H7 (cell line): ENCODE data around the gene BAD. TPM values are rescaled to one million over a fixed set of nuclear protein-coding genes. Genes with fewer than 3 reads are reported as not detected.
"Not testable (repeated sequence)": the region's sequence is repeated elsewhere in the genome, so short reads cannot be mapped to it uniquely, and the experiment has no call there.

Experiments used
- DNase-seq: peaks from one replicate; pipeline ENCODE4 v3.0.0; 2012
- H3K27me3 ChIP-seq: 2 replicates; pipeline ENCODE4 v1.6.0; 2011; ENCODE audit warnings: mild to moderate bottlenecking, low read length; ENCODE audit not compliant: control insufficient read depth, insufficient read depth
- H3K36me3 ChIP-seq: replicated peaks from 2 replicates; pipeline ENCODE4 v1.5.1; 2011; ENCODE audit warnings: low read length; ENCODE audit not compliant: control insufficient read depth, insufficient read depth
- H3K4me3 ChIP-seq: 2 replicates; pipeline ENCODE4 v1.5.1; 2011; ENCODE audit warnings: low read depth, mild to moderate bottlenecking, control low read depth, low read length, moderate library complexity; ENCODE audit not compliant: insufficient read depth
- total RNA-seq: library from RNA; depleted of rRNA; stranded (reverse); fragments of >200 nt; shearing (Covaris generic); gene quantifications from 2 replicates; pipeline ENCODE4 v1.2.3, GENCODE V29; 2014

Gene BAD
- total RNA-seq, 1 experiment from 2014 or later: 71.8 TPM

DNA sequence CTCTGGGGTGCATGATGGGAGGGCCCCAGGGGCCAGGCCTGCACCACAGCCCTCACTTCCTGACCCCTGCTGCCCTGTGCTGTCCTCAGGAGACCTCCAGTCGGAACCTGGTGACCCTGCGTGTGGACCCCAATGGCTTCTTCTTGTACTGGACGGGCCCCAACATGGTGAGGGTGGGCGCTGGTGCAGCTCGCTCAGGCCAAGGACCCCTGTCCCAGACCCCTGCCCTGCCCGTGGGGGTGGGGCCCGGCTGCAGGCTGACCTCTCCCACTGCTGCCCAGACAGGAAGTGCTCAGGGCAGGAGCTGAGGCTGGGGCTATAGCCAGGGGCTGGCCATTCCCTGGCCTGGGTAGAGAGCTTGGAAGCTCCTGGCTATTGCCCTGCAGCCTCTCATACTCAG, 30.1 kb downstream of the BAD start:
- H3K27me3 ChIP-seq: no peaks in the 10 kb centered on the region

DNA sequence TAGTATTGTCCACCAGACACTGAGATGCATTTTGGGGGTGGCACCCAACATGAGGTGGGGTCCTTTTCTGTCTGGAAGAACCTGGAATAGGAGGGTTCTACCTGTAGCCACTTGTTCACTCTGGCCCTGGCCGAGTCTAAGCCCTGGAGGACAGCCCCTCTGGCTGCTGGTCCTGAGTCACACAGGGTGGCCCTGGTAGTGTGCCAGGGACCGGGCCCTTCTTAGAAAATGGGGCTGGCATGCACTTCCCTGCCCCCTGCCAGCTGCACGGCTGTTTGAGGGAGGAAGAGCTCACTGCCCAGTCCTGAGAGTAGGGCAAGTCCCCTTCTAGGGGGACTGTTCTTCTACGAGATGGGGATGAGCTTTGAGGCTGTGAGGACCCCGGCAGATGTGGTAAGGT, 31.0 kb downstream of the BAD start:
- no peak for DNase-seq
- Histone ChIP-seq H3K4me3 (no peak overlapping the region), H3K36me3 (peaks cover 12% of the 10 kb centered on the region), H3K27me3 (no peaks in the 10 kb centered on the region)

More for the DNA sequence above, 30.1 kb downstream of the BAD start:
- no peak for DNase-seq
- no peak overlapping the region for H3K4me3 ChIP-seq
- peaks cover 16% of the 10 kb centered on the region for H3K36me3 ChIP-seq

DNA sequence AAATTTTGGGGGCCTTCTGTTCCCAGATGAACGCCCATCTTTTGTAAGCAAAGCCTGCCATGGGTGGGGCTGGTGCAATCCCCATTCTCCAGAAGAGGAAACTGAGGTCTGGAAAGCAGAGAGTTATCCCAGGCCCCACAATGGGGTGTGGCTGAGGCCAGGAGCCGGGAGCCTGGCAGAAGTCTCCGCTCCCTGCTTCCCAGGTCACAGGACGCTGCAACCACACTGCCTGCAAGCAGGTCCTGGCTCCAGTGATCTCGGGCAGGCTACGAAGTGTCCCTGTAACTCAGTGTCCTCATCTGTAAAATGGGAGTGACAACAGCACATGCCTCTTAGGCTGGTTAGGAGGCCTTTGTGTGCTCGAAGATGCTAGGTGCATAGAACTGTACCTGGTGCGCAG, 31.4 kb downstream of the BAD start:
- Histone ChIP-seq H3K4me3 (no peak overlapping the region), H3K36me3 (peaks cover 12% of the 10 kb centered on the region), H3K27me3 (no peaks in the 10 kb centered on the region)
- DNase-seq: no peak

- Histone ChIP-seq H3K27me3 (no peaks in the 10 kb centered on the region), H3K36me3 (peaks cover 10% of the 10 kb centered on the region), H3K4me3 (peak overlapping the region; percentile 84)
- peak; percentile 95 for DNase-seq
These were observed 32.2 kb downstream of the BAD start for GRCh38 chr11:64252003-64252872.

DNA sequence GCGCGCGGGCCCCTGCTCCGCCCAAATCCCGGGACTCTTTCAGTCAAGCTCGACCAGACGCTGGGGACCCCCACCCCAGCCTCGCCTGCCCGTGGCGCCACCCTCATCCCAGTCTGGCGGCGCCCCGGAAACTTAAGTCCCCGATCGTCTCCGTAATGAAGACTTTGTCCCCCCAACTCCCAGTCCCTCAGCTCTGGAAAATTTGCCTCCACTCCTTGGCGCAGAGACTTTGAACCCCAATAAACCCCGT, 32.8 kb downstream of the BAD start:
- Histone ChIP-seq H3K27me3 (no peaks in the 10 kb centered on the region), H3K4me3 (peak overlapping the region; percentile 84), H3K36me3 (peaks cover 9% of the 10 kb centered on the region)
- no peak for DNase-seq

GRCh38 chr11:64251016-64251752, 33.3 kb downstream of the BAD start, which contains the start of gene PLCB3:
TSS of gene PLCB3 (plus strand) at chr11:64251530. CDS start at chr11:64251650, 120 bp downstream.
- no peaks in the 10 kb centered on the region for H3K27me3 ChIP-seq

GRCh38 chr11:64250415-64251015, 34.0 kb downstream of the BAD start:
- DNase-seq: peak; percentile 85
- peak overlapping the region; percentile 70 for H3K4me3 ChIP-seq
- peaks cover 2% of the 10 kb centered on the region; the same call in 1 of the 2 replicates for H3K36me3 ChIP-seq
- no peaks in the 10 kb centered on the region for H3K27me3 ChIP-seq

More at GRCh38 chr11:64251016-64251752, 33.3 kb downstream of the BAD start, which contains the start of gene PLCB3:
- peak within 1 kb of the TSS; percentile 84 for H3K4me3 ChIP-seq
- peak; percentile 99 for DNase-seq
- peaks cover 6% of the 10 kb centered on the region for H3K36me3 ChIP-seq

DNA sequence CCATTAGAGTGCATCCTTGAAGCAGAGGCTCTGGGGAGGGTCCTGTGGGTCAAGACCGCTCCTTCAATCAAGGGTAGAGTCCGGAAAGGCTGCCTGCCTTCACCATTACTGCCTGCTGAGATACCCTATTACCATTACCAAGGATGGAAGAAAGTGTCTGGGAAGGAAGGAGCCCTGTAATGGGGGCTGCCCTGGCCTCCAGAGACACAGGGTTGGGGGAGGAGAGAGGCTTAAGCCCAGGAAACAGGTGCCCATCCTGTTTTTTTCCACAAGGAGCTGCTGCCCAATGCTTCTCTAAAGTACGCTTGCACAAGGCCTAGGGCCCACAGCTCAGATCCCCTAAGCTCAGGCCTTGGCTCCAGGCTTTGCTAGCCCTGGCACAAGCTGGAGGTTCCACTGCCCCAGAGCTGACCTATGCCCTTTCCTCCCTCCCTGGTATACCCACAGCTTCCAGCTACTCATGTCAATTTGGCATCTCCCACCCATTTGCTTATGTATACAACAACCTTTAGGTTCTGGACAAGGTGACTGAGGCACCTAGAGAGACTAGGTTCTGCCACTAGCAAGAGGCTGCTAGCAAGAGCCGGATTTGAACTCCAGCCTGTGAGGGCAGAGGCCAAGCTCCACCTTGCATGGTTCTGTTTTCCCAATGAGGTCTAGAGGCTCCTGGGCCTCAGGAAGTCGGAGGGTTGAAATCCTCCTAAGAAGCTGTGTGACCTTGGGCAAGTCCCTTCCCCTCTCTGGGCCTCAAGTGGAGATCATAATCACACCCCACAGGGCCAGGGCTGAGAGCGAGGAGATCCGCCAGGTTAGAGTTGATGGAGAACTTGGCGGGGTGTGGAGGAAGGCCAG, 34.7 kb downstream of the BAD start:
- H3K4me3 ChIP-seq: peak overlapping the region; percentile 70; the same call in 1 of the 2 replicates
- H3K36me3 ChIP-seq: no peaks in the 10 kb centered on the region; the same call in 1 of the 2 replicates
- H3K27me3 ChIP-seq: no peaks in the 10 kb centered on the region
- peak; percentile 84 for DNase-seq

DNA sequence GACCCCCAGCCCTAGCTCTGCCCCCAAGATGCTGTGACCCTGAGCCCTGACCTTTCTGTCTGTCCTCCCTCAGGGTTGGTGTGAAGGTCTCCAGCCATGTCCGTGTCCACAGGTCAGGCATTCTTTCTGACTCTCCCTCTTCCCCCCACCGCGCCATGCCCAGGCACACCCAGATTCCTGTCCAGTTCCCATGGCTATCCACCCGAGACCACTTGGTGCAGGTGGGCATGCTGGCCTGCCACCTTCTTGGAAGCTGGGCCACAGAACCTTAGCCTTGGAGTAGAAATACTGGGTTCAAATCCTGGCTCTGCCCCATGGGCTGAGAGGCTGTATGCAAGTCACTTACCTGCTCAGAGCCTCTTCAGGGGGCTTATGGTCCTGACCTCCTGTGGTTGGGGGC, 35.4 kb downstream of the BAD start:
- H3K4me3 ChIP-seq: no peak overlapping the region
- DNase-seq: no peak
- peaks cover 2% of the 10 kb centered on the region for H3K36me3 ChIP-seq
- H3K27me3 ChIP-seq: no peaks in the 10 kb centered on the region

GRCh38 chr11:64248578-64248977, 35.9 kb downstream of the BAD start:
- Histone ChIP-seq H3K4me3 (no peak overlapping the region), H3K36me3 (peaks cover 6% of the 10 kb centered on the region), H3K27me3 (no peaks in the 10 kb centered on the region)
- peak; percentile 81 for DNase-seq

- H3K27me3 ChIP-seq: no peaks in the 10 kb centered on the region
- H3K36me3 ChIP-seq: peaks cover 10% of the 10 kb centered on the region
- no peak for DNase-seq
- peak overlapping the region; percentile 55 for H3K4me3 ChIP-seq
These were observed 36.5 kb downstream of the BAD start for GRCh38 chr11:64247729-64248531.

DNA sequence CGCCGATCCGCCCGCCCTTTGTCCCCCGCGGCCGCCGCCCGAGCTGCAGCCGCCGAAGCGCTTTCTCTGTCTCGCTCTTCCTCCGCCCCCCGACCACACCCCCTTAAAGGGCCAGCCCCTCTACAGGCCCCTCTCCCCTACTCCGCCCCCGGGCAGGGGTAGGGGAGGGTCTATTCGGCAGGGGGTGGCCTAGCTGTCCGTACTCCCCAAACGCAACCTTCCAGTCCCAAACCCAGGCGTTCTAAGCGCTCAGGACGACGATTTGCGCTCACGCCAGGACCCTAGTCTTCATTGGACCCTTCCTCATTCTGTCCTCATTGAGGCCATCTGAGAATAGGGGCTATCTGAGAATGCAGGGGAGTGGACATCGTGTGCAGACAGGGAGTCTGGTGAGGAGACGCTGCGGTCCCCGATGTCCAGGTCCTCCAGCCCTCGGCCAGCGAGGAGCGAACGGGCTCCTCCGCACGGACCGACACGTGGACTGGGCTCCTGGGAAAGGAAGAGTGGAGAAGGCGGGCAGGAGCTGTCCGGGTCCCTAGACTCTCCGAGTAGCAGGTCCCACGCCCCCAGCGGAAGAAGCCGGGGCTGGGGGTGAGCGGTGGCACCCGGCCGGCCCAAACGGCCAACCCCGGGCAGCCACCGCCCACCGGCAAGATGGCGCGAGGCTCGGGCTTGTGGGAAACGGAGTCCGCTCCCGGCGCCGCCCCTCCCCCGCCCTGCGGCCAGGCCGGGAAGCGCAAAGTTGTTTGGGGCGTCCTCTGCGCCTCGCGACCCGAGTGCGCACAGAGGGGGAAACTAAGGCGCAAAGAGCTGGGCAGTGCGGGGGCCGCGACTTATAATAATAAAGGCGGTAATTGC, 37.4 kb downstream of the BAD start, which contains the start of gene PPP1R14B:
TSS of gene PPP1R14B (minus strand) at position 73 of the 858 bp plus-strand sequence. CDS start 270 bp downstream, outside the sequence.
- Histone ChIP-seq H3K36me3 (peaks cover 10% of the 10 kb centered on the region), H3K4me3 (peak within 1 kb of the TSS; percentile 95), H3K27me3 (no peaks in the 10 kb centered on the region)
- peak; percentile 100 for DNase-seq

DNA sequence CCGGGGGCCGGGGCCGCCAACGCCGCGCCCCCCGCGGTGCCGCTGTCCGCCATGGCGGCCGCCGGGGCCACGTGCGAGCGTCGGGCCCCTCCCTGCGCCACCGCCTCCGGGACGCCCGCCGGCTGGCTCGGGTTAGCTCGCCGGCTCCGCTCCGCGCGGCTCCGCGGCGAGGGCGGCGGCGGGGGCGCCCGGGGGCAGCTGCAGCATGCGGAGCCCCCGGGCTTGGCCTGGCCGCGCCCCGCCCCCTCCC, 37.9 kb downstream of the BAD start:
- H3K36me3 ChIP-seq: peaks cover 10% of the 10 kb centered on the region
- H3K4me3 ChIP-seq: peak overlapping the region; percentile 95
- not testable (repeated sequence) for DNase-seq, H3K27me3 ChIP-seq
